WI38 (cell line): ENCODE measurements around the gene BCS1L.

Experiments used
- H3K4me3 ChIP-seq: 2 replicates; pipeline ENCODE4 v1.5.1; 2011; ENCODE audit warnings: low read depth, mild to moderate bottlenecking, control low read depth, low read length
- TF ChIP-seq, protein P1 (sequence below): IDR thresholded peaks from 2 replicates; pipeline ENCODE4 v1.5.1; 2012; ENCODE audit warnings: low read depth, mild to moderate bottlenecking, control low read depth, low read length

BCS1L gene

GRCh38 chr2:218643751-218644310, 15.7 kb upstream of the BCS1L start:
- no peak overlapping the region for H3K4me3 ChIP-seq
- TF ChIP-seq, protein P1, sequence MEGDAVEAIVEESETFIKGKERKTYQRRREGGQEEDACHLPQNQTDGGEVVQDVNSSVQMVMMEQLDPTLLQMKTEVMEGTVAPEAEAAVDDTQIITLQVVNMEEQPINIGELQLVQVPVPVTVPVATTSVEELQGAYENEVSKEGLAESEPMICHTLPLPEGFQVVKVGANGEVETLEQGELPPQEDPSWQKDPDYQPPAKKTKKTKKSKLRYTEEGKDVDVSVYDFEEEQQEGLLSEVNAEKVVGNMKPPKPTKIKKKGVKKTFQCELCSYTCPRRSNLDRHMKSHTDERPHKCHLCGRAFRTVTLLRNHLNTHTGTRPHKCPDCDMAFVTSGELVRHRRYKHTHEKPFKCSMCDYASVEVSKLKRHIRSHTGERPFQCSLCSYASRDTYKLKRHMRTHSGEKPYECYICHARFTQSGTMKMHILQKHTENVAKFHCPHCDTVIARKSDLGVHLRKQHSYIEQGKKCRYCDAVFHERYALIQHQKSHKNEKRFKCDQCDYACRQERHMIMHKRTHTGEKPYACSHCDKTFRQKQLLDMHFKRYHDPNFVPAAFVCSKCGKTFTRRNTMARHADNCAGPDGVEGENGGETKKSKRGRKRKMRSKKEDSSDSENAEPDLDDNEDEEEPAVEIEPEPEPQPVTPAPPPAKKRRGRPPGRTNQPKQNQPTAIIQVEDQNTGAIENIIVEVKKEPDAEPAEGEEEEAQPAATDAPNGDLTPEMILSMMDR, result no peak

DNA sequence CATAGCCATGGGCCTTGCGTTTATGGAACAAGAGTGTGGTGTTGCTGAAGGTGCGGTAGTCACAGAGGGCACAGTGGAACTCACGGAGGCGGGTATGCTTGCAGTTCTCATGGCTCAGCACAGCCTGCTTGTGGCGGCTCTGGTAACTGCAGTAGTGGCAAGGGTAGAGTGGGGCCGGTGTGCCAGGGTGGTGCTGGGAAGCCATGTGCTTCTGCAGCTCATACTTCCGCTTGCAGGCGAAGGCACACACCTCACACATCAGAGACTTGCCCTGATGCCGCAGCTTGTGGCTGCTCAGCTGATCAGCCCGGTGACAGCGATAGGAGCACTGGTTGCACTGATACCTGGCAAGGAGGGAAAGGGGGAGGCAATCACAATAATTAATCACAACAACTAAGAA, 14.8 kb upstream of the BCS1L start:
- TF ChIP-seq, protein P1, result no peak
- no peak overlapping the region for H3K4me3 ChIP-seq

DNA sequence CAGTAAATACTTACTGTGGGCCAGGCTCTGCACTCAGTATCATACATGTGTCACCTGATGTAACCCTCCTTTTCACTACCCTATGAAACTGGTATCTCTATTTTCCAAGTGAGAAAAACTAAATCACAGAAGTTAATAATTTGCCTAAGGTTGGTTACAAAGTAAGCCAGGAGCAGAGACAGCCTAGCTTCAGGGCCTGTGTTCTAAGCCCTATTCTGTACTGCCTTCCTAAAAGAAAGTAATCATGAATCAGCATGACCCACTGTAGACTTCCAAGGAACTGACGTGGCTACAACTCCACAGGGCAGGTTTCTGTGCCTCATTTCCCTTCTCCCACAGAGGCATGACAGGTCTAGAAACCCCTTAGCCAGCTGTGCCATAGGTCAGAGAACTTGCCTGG, 14.4 kb upstream of the BCS1L start:
- TF ChIP-seq, protein P1, result no peak
- H3K4me3 ChIP-seq, result no peak overlapping the region

DNA sequence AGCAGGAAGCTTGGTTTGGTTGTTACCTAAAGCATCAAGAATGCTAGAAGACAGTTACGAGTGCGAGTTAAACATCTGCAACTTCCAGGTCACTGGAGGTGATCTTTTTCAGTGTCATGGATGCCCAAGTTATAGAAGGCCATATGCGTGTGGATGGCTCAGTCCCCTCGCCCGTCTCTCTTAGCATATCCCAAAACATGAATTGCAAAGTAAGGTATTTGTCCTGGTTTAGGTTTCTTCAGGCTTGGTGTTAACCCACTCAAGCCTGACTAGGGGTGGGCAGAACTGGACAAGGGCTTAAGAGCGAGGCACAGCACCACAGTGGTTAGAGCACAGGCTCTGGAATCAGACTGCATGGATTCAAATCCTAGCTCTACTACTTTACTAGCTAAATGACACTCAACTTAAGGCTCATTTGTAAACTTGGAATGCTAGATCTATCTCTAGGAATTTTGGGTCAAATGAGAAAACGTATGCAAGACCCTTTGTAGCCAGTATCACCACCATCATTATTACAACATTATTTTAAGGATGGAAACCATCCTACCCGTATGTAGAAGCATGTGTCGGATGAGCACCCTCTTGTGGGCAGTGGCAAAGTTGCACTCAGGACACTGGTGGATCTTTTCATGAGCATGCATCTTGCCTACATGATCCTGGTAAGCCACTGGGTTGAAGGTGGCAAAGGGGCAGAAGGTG, 11.2 kb upstream of the BCS1L start:
- TF ChIP-seq, protein P1, result peak; percentile 84

DNA sequence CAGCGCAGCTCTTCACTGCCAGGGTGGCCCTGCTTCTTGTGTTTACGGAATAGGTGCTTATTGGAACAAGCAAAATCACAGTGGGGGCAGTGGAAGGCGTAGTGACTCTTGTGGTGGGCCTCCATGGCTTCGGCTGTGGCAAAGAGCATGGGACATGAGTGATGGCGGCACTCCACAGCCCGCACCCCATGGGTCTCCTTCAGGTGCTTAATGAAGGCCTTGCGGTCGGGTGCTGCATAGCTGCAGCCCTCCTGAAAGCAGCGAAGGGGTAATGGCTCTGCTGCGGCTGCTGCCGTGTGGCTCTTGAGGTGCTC, 10.7 kb upstream of the BCS1L start:
- H3K4me3 ChIP-seq, result no peak overlapping the region
- TF ChIP-seq, protein P1, result no peak

More for the DNA sequence above, 11.2 kb upstream of the BCS1L start:
- no peak overlapping the region for H3K4me3 ChIP-seq

GRCh38 chr2:218655751-218656150, 3.7 kb upstream of the BCS1L start:
- TF ChIP-seq, protein P1, result no peak
- no peak overlapping the region for H3K4me3 ChIP-seq

GRCh38 chr2:218658671-218659257, 719 bp upstream of the BCS1L start:
- H3K4me3 ChIP-seq, result peak overlapping the region; percentile 76
- TF ChIP-seq, protein P1, result 0 out of 2 replicates have a peak, but pooled peaks have one; percentile 29
